GM19328 (cell line): ENCODE data around the gene UVSSA.
"Not testable (repeated sequence)": the region's sequence is repeated elsewhere in the genome, so short reads cannot be mapped to it uniquely, and the experiment has no call there.

Source experiments
- ATAC-seq: cut with Tn5 transposase; IDR thresholded peaks from one replicate; pipeline ENCODE4 v1.9.1; 2021; ENCODE audit warnings: mild to moderate bottlenecking, moderate library complexity; ENCODE audit not compliant: unreplicated experiment

The UVSSA gene

DNA sequence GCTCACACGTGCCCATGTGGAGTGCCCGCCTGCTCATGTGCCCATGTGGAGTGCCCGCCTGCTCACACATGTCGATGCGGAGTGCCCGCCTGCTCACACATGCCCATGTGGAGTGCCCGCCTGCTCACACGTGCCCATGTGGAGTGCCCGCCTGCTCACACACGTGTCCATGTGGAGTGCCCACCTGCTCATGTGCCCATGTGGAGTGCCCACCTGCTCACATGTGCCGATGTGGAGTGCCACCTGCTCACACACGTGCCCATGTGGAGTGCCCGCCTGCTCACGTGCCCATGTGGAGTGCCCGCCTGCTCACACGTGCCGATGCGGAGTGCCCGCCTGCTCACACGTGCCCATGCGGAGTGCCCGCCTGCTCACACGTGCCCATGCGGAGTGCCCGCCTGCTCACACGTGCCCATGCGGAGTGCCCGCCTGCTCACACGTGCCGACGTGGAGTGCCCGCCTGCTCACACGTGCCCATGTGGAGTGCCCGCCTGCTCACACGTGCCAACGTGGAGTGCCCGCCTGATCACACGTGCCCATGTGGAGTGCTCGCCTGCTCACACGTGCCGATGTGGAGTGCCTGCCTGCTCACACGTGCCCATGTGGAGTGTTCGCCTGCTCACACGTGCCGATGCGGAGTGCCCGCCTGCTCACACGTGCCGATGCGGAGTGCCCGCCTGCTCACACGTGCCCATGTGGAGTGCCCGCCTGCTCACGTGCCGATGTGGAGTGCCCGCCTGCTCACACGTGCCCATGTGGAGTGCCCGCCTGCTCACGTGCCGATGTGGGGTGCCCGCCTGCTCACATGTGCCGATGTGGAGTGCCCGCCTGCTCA lies 47.8 kb downstream of the UVSSA start:
- not testable (repeated sequence) for ATAC-seq

- ATAC-seq = not testable (repeated sequence)
Measured at GRCh38 chr4:1395389-1395820, 48.4 kb downstream of the UVSSA start.

DNA sequence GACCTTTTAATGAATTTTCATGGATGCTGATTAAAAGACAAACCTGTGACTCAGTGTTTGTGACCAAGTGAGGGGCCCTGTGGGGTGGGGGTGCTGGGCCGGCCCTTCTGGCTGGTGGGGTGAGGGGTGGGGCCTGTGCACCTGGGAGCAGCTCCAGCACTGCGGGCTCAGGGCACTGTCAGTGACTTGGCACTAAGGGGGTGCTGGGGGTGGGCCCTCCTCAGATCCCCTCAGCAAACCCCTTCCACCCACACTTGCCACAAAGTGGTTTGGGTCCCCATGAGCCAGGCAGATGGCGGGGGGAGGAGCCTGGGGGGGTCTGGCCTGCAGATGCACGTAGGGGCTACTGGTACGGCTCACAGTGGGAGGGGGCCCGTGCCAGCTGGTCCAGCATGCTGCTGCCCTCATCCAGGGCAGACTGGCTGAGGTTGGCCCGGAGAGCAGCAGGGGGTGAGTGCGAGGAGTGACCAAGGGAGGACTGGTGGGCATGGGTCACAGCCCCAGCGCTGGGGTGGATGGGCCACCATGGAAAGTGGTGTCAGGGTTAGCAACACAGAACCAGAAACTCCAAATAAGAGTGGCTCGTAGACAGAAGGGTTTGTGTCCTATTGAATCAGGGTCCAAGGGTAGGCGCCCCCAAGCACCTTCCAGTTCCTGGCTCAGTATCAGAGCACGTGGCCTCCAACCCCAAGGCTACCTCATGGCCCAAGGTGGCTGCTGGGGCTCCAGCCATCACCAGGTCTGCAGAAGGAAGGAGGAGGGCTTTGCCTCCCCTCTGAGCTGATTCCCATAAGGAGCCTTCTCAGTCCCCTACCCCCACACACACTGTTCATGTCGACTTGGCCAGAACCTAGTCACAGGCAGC lies 49.2 kb downstream of the UVSSA start:
- no peak for ATAC-seq

DNA sequence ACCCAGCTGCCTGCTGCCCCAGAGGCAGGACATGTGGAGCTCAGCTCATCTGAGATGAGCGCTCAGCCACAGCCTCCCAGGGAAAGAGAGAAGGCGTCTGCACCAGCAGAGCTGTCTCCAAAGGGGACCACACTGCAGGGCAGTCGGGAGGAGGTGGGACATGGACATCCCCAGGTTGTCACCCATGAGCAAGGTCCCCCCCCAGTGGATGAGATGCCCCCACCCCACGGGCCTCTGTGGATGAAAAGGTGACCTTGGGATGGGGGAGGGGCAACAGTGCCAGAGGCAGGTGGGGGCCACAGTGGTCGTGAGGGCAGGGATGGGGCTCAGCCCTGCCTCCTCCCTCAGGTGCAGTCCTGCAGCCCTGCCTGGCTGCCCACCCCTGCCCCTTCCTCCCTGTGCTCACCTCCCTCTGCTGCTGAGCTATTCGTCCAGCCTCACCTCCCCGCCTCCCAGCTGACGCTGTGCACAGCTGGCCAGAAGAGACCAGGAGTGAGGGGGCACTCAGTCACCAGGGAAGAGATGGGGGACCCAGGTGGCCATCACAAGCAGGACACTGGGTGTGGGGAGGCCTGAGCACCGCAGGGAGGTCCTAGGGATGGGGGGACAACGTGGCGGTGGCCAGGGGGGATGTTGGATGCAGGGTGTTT lies 49.9 kb downstream of the UVSSA start:
- no peak for ATAC-seq

DNA sequence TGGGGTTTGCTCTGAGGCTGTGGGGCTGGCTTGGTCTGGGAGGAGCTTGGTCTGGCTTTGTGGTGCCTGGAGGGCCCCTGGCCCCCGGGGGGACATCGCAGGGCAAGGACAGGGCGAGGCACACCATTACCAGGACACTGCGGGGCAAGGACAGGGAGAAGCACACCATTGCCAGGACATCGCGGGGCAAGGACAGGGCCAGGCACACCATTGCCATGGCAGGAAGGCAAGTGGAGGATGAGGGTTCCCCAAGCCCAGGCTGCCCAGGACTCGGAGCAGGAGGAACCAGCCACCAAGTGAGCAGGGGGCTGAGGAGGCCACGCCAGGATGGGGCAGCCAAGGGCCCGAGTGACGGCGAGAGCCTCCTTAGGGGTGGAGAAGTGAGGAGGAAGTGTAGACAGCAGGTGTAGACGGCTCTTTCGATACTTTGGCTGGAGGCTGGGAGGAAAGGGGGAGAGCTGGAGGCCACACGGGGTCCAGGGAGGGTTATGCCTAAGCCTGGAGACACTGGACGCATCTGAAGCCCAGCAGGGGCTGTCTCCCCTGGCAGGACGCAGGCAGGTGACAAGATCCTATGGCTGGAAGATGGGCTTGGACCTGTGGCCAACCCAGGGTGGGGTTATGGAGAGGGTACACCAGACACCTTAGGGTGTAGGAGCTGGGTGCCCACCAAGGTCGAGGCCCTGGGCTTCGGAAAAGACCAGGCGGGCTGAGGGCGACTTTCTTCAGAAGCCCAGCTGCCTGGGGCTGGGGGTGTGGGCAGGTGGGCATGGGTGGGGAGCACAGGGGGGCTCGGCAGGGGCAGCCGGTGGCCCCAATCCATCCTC lies 51.9 kb downstream of the UVSSA start:
- no peak for ATAC-seq

DNA sequence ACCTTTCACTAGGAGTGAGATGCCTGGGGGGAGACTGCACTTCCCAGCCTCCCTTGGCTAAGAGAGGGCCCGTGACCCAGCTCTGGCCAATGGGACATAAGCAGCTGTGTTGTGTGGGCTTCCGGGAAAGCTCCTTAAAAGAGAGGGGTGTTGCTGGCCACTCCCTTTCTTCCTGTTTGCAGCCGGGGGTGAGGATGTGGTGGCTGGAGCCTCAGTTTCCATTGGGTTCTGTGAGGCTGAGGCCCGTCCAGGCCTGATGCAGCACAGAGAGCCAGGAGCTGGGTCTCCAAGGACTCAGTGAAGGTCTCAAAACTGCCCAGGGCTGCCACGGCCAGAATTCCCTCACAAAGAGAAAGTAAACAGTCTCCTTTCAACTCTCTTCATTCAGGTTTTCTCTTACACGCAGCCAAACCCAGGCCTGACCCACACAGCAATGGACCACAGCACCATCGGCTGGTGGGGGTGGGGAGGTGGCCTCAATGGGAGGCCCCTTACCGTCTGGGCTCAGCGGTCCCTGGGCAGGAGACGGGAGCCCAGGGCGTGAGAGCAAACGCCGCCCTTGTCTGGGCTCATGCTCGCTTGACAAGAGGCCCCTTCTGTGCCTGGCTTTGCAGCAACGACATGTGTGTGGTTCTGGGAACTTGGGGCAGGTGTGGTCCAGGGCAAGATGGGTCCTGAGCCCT lies 52.6 kb downstream of the UVSSA start:
- ATAC-seq = no peak

DNA sequence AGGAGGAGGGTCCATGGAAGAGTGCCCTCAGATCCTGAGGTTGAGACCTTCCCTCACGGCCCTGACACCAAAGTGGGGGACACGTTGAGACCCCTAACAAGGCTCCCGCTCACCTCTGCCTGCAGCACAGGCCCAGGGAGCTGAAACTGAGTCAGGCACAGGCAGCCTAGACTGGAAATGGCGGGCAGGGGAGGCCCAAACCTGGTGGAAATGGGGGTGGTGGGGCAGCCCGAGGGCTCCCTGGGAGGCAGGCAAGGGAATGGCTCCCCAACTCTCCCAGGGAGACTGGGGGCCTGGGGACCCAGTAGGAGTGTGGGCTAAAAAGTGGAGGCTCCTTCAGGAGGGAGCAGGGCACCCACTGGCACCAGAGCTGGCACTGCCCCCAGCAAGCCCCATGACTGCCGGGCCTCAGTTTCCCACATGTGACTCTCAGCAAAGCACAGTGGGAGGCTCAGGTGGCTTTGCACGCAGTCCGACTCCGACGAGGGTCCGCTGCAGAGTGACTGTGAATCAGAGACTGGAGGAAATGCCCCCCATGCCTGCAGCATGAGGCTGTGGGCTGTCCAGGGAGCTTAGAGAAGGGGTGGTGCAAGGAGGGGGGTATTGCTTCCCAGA lies 53.3 kb downstream of the UVSSA start:
- no peak for ATAC-seq

DNA sequence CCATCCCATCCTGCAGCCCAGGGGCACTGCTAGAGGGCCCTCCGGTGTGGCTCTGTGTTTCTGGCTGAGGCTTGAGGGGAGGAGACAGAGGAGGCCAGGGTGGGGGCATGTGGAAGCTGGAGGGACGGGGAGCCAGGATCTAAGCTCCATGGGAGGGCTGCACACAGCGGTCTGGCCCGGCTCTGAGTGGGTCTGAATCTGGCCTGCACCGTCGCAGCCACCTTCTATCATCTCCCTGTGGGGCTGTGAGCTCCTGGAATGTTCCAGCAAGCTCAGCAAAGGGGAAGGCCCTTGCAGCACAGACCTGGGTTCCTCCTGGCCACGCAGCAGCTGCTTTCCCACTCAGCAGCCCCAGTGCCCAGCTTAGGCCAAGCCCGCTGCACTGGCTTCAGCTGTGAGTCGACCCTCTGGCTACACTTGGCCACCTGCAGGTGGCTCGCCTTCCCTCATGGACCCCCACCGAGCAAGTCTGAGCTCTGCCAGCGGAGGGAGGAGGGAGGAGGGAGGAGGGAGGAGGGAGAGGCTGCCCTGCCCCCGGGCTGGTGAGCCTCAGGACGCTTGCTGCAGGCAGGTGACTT lies 53.9 kb downstream of the UVSSA start:
- no peak for ATAC-seq

GRCh38 chr4:1401409-1402020 lies 54.5 kb downstream of the UVSSA start:
- no peak for ATAC-seq

DNA sequence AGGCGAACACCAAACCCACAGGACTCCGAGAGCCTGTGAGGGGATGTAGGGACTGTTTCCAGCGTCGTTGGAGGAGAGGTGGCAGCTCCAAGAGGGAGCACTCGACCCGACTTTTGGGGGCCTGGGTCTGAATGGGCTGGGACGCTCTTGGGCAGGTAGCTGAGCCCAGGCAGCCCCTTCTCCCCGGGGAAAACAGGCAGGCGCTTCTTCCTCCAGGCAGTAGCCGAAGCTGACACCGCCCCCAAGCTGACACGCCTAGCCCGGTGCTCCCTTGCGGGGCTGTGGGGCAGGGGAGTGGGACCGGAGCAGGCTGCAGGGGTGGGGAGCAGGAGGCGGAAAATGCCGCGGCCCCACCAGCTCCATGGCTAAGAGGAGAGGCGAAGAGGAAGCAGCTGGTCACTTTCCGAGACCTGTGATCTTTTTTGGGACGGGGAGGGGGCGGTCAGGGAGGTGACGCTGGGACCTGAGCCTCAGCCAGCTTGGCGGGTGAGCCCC lies 55.1 kb downstream of the UVSSA start:
- ATAC-seq = no peak

DNA sequence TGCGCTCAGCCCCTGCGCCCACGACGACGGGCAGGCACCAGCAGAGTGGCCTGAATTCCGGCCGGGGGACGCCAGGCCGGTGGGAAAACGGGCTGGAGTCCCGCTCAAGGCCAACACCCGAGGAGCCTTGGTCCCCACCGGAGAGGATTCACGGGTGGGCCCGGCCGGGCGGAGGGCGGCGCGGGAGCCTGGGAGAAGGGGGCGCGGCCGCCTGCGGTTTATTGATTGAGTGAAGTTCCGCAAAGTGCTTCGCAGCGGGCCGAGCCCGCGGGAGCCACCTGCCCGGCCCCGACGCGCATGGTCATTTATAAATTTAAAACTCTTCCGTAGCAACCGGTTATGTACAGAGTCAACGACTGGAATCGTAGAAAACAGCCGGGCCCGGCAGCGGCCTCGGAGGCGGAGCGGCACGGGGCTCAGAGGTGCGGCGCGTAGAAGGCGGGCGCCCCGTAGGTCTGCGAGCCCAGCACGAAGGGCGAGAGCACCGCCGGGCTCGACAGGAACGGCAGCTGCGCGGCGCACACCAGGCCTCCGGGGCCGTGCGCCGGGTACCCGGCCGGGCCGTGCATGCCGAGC lies 55.6 kb downstream of the UVSSA start:
- no peak for ATAC-seq

DNA sequence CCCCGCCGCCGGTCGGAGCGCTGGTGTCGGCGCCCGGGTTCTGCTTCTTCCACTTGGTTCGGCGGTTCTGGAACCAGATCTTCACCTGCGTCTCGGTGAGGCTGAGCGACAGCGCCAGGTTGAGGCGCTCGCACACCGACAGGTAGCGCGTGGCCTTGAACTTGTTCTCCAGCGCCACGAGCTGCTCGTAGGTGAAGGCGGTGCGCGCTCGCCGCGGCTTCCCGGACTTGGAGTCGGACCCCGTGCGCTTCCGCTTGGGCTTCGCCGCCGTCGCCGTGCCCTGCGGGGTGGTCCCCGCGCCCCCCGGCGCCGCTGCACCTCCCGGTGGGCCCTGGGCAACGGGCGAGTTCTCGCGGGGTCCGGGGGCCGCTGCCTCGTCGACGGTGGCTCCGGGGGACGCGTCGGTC lies 56.2 kb downstream of the UVSSA start:
- ATAC-seq = no peak

DNA sequence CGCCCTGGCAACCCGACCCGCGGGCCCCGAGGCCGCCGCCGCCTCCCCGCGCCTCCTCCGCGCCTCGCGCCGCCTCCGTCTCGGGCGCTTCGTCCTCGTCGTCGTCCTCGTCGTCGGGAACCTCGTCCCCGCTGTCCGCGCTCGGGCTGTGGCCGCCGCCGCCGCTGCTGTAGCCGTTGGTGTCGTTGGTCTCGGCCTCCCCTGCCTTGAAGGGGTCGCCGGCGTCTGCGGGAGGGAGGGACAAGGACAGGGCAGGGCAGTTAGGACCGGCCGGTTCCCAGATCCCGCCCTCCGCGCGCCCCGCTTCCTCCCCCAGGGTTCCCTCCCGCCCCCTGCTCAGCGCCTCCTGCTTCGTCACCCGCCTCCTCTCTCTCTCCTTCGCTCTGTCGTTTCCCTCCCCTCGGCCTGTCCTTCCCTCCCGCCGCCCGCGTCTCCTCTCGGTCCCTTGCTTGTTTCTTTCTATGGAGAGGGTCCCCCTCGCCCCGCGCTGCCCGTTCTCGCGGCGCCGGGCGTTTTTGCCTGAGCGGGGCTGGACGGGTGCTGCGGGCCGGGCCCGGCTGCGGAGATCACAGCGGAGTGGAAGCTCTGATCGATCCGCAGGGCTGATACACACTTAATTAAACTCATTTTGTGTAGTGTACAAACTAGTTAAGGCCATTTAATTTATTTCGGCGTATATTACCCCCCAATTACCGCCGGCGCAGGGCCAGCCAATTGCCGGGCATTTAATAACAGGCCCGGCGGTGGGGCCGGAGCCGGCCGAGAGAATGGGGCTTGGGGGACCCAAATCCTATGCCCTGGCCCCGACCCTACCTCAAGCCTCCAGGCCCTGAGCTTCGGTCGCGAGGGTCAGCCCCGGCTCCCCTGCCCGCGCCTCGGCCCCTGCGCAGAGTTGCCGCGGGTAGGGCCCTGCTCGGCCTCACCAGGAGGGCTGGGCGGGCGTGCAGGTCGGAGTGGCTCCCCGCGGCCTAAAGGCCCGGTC lies 56.9 kb downstream of the UVSSA start:
- ATAC-seq = no peak

GRCh38 chr4:1404573-1405253 lies 57.7 kb downstream of the UVSSA start:
- ATAC-seq = no peak

DNA sequence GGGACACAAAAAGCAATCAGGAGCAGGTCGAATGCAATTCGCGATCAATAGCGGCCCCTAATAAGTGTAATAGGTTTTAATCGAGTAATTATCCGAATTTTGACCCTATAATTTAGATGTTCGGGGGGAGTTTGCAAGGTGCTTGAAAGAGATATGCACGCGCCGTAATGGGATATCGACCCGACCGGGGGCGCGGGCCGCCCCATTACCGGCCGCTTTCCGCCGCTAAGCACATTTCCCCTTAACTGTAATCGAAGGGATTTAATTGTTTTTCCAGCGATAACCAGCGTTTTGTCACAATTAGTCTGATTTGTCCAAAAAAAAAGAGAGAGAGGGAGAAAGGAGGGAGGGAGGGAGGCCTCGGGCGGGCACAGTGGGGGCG lies 58.2 kb downstream of the UVSSA start:
- no peak for ATAC-seq

DNA sequence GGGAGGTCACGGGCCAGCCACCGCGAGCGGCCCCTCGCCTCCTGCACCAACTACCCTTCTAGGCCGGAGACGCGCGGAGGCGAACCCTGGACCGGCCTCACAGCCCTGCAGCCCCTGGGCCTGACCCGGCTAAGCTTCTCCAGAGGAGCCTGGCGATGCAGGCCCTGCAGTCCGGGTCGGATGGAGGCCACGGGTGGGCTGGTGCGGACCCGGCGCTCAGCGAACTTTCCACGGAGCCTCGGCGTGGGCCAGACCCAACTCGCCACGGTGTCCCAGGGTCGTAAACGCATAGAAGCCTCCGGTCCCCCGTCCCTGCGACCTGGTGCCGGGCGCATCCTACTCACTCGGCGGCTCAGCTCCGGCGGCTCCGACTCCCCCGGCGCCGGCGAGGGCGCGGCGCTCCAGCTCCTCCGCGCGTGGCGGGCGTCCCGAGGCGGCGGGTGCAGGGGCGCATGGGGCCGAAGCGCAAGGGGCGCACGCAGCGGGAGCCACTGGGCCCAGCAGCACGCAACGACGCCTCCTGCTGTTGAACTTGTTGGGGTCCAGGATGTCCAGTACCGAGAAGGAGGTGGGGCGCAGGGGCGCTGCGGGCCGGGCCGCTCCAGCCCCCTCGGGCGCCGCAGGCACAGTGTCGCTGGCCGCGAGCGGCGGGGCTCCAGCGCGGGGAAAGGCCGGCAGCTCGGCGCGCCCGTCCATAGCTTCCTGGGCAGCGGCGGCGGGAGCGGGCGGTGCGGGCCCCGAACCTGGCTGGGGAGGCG lies 58.8 kb downstream of the UVSSA start:
- ATAC-seq = no peak
